ENCODE results near the gene MS4A1. TPM values are rescaled to one million over a fixed set of nuclear protein-coding genes. Genes with fewer than 3 reads are reported as not detected.

MS4A1 gene
- total and polyA plus RNA-seq, 4 experiments from 2014 or later, result 1.0 to 10.2 (median 5.2) TPM

- intact Hi-C loops (cut with micrococcal nuclease), result no loop called here
- peaks cover 1 to 6% of the 10 kb centered on the region in 2 donors for H3K27me3 Mint-ChIP-seq
- no peaks in the 10 kb centered on the region for H3K27me3 ChIP-seq (ENCODE audit: insufficient read depth, low read length)
- H3K27ac ChIP-seq (ENCODE audit: low read depth, low read length), result no peak overlapping the region
- no peaks in the 10 kb centered on the region for H3K36me3 ChIP-seq (ENCODE audit: insufficient read depth, low read length)
- ChIA-PET CTCF (ENCODE audit: partially characterized antibody) (interaction anchor here (0.7 kb wide), 1 partner anchor 114 kb away, joined by 3 read pairs; no protein-coding TSS in a partner anchor), POLR2A (ENCODE audit: partially characterized antibody) (no interaction called here)
- no peak overlapping the region for H3K4me3 ChIP-seq (ENCODE audit: low read length in 2 of 2)
- no peaks in the 10 kb centered on the region for H3K36me3 Mint-ChIP-seq
- peaks cover 0 to 4% (median under 1%) of the 10 kb centered on the region in 4 donors for H3K4me1 Mint-ChIP-seq
- H3K9me3 Mint-ChIP-seq, result peaks cover 0 to 6% (median 0%) of the 10 kb centered on the region in 8 donors
- DNase-seq, result no peak
- no peaks in the 10 kb centered on the region for H3K4me1 ChIP-seq (ENCODE audit: insufficient read depth, low read length)
- H3K4me3 Mint-ChIP-seq, result no peak overlapping the region
- H3K9me3 ChIP-seq (ENCODE audit: control insufficient read depth in 1 of 2, low read length in 2 of 2), result no peaks in the 10 kb centered on the region
- no peak overlapping the region for H3K27ac Mint-ChIP-seq
Measured at GRCh38 chr11:60477035-60477445, 21.4 kb downstream of the MS4A1 start.

- no peak for DNase-seq
- H3K36me3 ChIP-seq (ENCODE audit: insufficient read depth, low read length), result no peaks in the 10 kb centered on the region
- H3K27ac Mint-ChIP-seq, result no peak overlapping the region
- H3K4me1 ChIP-seq (ENCODE audit: insufficient read depth, low read length), result peaks cover 6% of the 10 kb centered on the region
- H3K27me3 ChIP-seq (ENCODE audit: insufficient read depth, low read length), result no peaks in the 10 kb centered on the region
- no peak overlapping the region for H3K27ac ChIP-seq (ENCODE audit: low read depth, low read length)
- no peak overlapping the region for H3K4me3 ChIP-seq (ENCODE audit: low read length in 2 of 2)
- peaks cover 1 to 7% of the 10 kb centered on the region in 2 donors for H3K27me3 Mint-ChIP-seq
- CTCF ChIA-PET (ENCODE audit: partially characterized antibody), result no interaction called here
- peaks cover 6 to 15% (median 12%) of the 10 kb centered on the region in 4 donors for H3K4me1 Mint-ChIP-seq
- peak overlapping the region in 1 of 8 donors; percentile 22 for H3K4me3 Mint-ChIP-seq
- POLR2A ChIA-PET (ENCODE audit: partially characterized antibody), result no interaction called here
- intact Hi-C loops (cut with micrococcal nuclease), result no loop called here
- no peaks in the 10 kb centered on the region for H3K36me3 Mint-ChIP-seq
- H3K9me3 Mint-ChIP-seq, result no peaks in the 10 kb centered on the region
- no peaks in the 10 kb centered on the region for H3K9me3 ChIP-seq (ENCODE audit: control insufficient read depth in 1 of 2, low read length in 2 of 2)
Measured at GRCh38 chr11:60482361-60482760, 26.7 kb downstream of the MS4A1 start.

DNA sequence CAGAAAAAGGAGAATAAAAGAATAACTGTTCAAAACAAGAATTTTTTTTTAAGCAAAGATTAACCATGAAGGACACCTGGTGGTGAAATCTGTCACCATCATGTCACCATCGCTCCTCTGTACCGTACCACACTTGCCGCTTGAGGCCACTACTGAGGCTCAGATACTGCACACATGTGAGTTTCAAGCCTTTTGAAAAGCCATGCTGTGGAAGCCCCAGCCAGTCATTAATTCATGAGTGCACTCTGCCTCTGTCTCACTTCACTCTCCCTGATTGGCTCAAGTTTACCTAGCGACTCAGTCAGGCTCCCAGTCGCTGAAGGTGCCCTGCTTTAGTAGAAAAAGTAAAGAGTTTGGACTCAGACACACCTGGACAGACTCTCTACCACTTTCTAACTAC, 30.3 kb downstream of the MS4A1 start:
- Mint-ChIP-seq H3K4me1 (peaks cover 6 to 15% (median 11%) of the 10 kb centered on the region in 4 donors), H3K36me3 (no peaks in the 10 kb centered on the region), H3K9me3 (no peaks in the 10 kb centered on the region), H3K27me3 (peaks cover 2 to 9% of the 10 kb centered on the region in 2 donors), H3K4me3 (no peak overlapping the region), H3K27ac (no peak overlapping the region)
- ChIA-PET CTCF (ENCODE audit: partially characterized antibody) (interaction anchor here (1.7 kb wide), 1 partner anchor 123 kb away, joined by 5 read pairs; no protein-coding TSS in a partner anchor), POLR2A (ENCODE audit: partially characterized antibody) (no interaction called here)
- peak in 3 of 5 donors; percentile 0 to 9 (median 2) for DNase-seq
- no peak overlapping the region for H3K4me3 ChIP-seq (ENCODE audit: low read length in 2 of 2)
- intact Hi-C loops (cut with micrococcal nuclease), result loop anchor here (1.0 kb wide), 1 partner anchor 123 kb away; no protein-coding TSS in a partner anchor
- peaks cover 6% of the 10 kb centered on the region for H3K4me1 ChIP-seq (ENCODE audit: insufficient read depth, low read length)
- no peak overlapping the region for H3K27ac ChIP-seq (ENCODE audit: low read depth, low read length)
- H3K36me3 ChIP-seq (ENCODE audit: insufficient read depth, low read length), result no peaks in the 10 kb centered on the region
- H3K9me3 ChIP-seq (ENCODE audit: control insufficient read depth in 1 of 2, low read length in 2 of 2), result no peaks in the 10 kb centered on the region
- no peaks in the 10 kb centered on the region for H3K27me3 ChIP-seq (ENCODE audit: insufficient read depth, low read length)

DNA sequence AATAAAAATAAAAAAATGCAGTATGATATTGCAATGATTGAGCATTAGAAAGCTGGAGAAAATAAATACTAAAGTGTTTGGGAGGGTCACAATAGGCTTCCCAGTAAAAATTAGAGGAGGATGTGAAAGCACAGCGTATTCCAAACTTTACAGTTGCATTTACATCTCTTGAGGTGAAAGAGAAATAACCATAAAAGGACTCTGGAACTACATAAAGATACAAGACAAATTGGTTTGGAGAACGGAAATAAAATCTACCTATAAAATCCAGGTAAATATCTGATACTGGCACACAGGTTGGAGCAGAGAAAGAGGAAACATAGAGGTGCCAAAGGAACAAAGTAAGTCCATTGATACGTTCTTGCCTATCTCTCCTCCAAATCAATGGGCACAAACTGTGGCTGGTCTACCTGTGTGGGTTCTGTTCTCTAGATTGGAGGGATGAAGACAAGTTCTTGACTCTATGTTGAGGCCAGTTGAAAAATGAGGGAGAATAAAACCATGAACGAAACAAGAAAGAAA, 36.9 kb downstream of the MS4A1 start, which contains the start of gene MS4A12:
TSS of gene MS4A12 (plus strand) at position 291 of the 522 bp plus-strand sequence. CDS start 4,541 bp downstream, outside the sequence.
- Histone ChIP-seq H3K27me3 (ENCODE audit: insufficient read depth, low read length) (no peaks in the 10 kb centered on the region), H3K4me3 (ENCODE audit: low read length in 2 of 2) (no peak within 1 kb of the TSS), H3K4me1 (ENCODE audit: insufficient read depth, low read length) (no peaks in the 10 kb centered on the region), H3K9me3 (ENCODE audit: control insufficient read depth in 1 of 2, low read length in 2 of 2) (no peaks in the 10 kb centered on the region), H3K27ac (ENCODE audit: low read depth, low read length) (no peak within 1 kb of the TSS), H3K36me3 (ENCODE audit: insufficient read depth, low read length) (no peaks in the 10 kb centered on the region)
- peaks cover 9 to 14% of the 10 kb centered on the region in 2 donors for H3K27me3 Mint-ChIP-seq
- no peaks in the 10 kb centered on the region for H3K9me3 Mint-ChIP-seq
- ChIA-PET CTCF (ENCODE audit: partially characterized antibody) (no interaction called here), POLR2A (ENCODE audit: partially characterized antibody) (no interaction called here)
- intact Hi-C loops (cut with micrococcal nuclease), result no loop called here
- DNase-seq, result no peak
- H3K27ac Mint-ChIP-seq, result peak within 1 kb of the TSS in 1 of 7 donors; percentile 34
- H3K4me1 Mint-ChIP-seq, result peaks cover 0 to 4% (median 0%) of the 10 kb centered on the region in 4 donors
- H3K36me3 Mint-ChIP-seq, result no peaks in the 10 kb centered on the region
- H3K4me3 Mint-ChIP-seq, result no peak within 1 kb of the TSS

GRCh38 chr11:60493454-60493853, 37.8 kb downstream of the MS4A1 start:
- intact Hi-C loops (cut with micrococcal nuclease), result no loop called here
- Mint-ChIP-seq H3K27me3 (peaks cover 7 to 12% of the 10 kb centered on the region in 2 donors), H3K27ac (no peak overlapping the region), H3K4me1 (peaks cover 0 to 4% (median under 1%) of the 10 kb centered on the region in 4 donors), H3K4me3 (no peak overlapping the region), H3K36me3 (no peaks in the 10 kb centered on the region), H3K9me3 (no peaks in the 10 kb centered on the region)
- DNase-seq, result no peak
- no peaks in the 10 kb centered on the region for H3K4me1 ChIP-seq (ENCODE audit: insufficient read depth, low read length)
- H3K36me3 ChIP-seq (ENCODE audit: insufficient read depth, low read length), result no peaks in the 10 kb centered on the region
- no peaks in the 10 kb centered on the region for H3K9me3 ChIP-seq (ENCODE audit: control insufficient read depth in 1 of 2, low read length in 2 of 2)
- H3K4me3 ChIP-seq (ENCODE audit: low read length in 2 of 2), result no peak overlapping the region
- H3K27me3 ChIP-seq (ENCODE audit: insufficient read depth, low read length), result no peaks in the 10 kb centered on the region
- ChIA-PET POLR2A (ENCODE audit: partially characterized antibody) (no interaction called here), CTCF (ENCODE audit: partially characterized antibody) (no interaction called here)
- H3K27ac ChIP-seq (ENCODE audit: low read depth, low read length), result no peak overlapping the region

- H3K4me1 Mint-ChIP-seq, result peaks cover 0 to 2% (median 0%) of the 10 kb centered on the region in 4 donors
- Histone ChIP-seq H3K27ac (ENCODE audit: low read depth, low read length) (no peak overlapping the region), H3K36me3 (ENCODE audit: insufficient read depth, low read length) (no peaks in the 10 kb centered on the region), H3K9me3 (ENCODE audit: control insufficient read depth in 1 of 2, low read length in 2 of 2) (no peaks in the 10 kb centered on the region), H3K4me1 (ENCODE audit: insufficient read depth, low read length) (no peaks in the 10 kb centered on the region), H3K27me3 (ENCODE audit: insufficient read depth, low read length) (no peaks in the 10 kb centered on the region), H3K4me3 (ENCODE audit: low read length in 2 of 2) (no peak overlapping the region)
- CTCF ChIA-PET (ENCODE audit: partially characterized antibody), result no interaction called here
- H3K4me3 Mint-ChIP-seq, result no peak overlapping the region
- POLR2A ChIA-PET (ENCODE audit: partially characterized antibody), result no interaction called here
- H3K9me3 Mint-ChIP-seq, result no peaks in the 10 kb centered on the region
- intact Hi-C loops (cut with micrococcal nuclease), result no loop called here
- no peak for DNase-seq
- no peak overlapping the region for H3K27ac Mint-ChIP-seq
- H3K27me3 Mint-ChIP-seq, result peaks cover 7 to 13% of the 10 kb centered on the region in 2 donors
- H3K36me3 Mint-ChIP-seq, result no peaks in the 10 kb centered on the region
Measured at GRCh38 chr11:60498399-60498798, 42.8 kb downstream of the MS4A1 start.

- CTCF ChIA-PET (ENCODE audit: partially characterized antibody), result no interaction called here
Measured at GRCh38 chr11:60498853-60499252, 43.2 kb downstream of the MS4A1 start.

More at GRCh38 chr11:60498853-60499252, 43.2 kb downstream of the MS4A1 start:
- DNase-seq, result no peak
- H3K9me3 Mint-ChIP-seq, result no peaks in the 10 kb centered on the region
- peak overlapping the region in 1 of 7 donors; percentile 14 for H3K27ac Mint-ChIP-seq
- H3K36me3 ChIP-seq (ENCODE audit: insufficient read depth, low read length), result no peaks in the 10 kb centered on the region
- peaks cover 7 to 13% of the 10 kb centered on the region in 2 donors for H3K27me3 Mint-ChIP-seq
- no peak overlapping the region for H3K27ac ChIP-seq (ENCODE audit: low read depth, low read length)
- no peak overlapping the region for H3K4me3 Mint-ChIP-seq
- H3K36me3 Mint-ChIP-seq, result no peaks in the 10 kb centered on the region
- H3K4me1 Mint-ChIP-seq, result peaks cover 2% of the 10 kb centered on the region in 4 donors
- POLR2A ChIA-PET (ENCODE audit: partially characterized antibody), result no interaction called here
- no peaks in the 10 kb centered on the region for H3K9me3 ChIP-seq (ENCODE audit: control insufficient read depth in 1 of 2, low read length in 2 of 2)
- H3K4me1 ChIP-seq (ENCODE audit: insufficient read depth, low read length), result peaks cover 3% of the 10 kb centered on the region
- no peaks in the 10 kb centered on the region for H3K27me3 ChIP-seq (ENCODE audit: insufficient read depth, low read length)
- intact Hi-C loops (cut with micrococcal nuclease), result no loop called here
- no peak overlapping the region for H3K4me3 ChIP-seq (ENCODE audit: low read length in 2 of 2)

Data from CD4-positive, alpha-beta memory T cell (primary cell).